Fibroblast of pulmonary artery (primary cell): ENCODE results near the gene PAPPA.

ENCODE experiments used
- DNase-seq: peaks from one replicate; pipeline ENCODE4 v3.0.0-alpha.2; 2010; ENCODE audit warnings: low read depth
- H3K4me3 ChIP-seq: replicated peaks from 2 replicates; pipeline ENCODE4 v1.5.1; 2011; ENCODE audit warnings: low read depth, mild to moderate bottlenecking, control low read depth, low read length, moderate library complexity
- CTCF ChIP-seq: IDR thresholded peaks from 2 replicates; pipeline ENCODE4 v1.5.1; 2011; ENCODE audit warnings: mild to moderate bottlenecking, control low read depth, low read length, inconsistent platforms; ENCODE audit errors: missing control alignments

The PAPPA gene

DNA sequence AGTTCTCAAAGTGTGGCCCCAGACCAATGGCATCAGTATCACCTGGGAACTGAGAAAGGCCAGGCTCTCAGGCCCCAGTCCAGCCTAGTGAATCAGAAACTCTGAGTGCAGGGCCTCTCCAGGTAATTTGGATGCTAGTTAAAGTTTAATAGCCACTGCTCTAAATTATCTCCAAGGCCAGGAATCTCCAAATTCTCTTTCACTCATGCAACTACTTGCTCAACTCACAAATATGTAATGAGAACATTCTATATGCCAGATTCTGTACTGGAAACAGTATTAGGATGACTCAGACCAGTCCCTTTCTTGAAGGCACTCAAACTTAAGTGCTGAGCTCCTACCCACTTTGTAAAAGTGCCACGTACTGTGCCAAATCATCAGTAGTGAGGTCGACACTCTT is 84.6 kb downstream of the PAPPA start:
- no peak for TF ChIP-seq CTCF
- H3K4me3 ChIP-seq = no peak overlapping the region
- DNase-seq = peak; percentile 87

DNA sequence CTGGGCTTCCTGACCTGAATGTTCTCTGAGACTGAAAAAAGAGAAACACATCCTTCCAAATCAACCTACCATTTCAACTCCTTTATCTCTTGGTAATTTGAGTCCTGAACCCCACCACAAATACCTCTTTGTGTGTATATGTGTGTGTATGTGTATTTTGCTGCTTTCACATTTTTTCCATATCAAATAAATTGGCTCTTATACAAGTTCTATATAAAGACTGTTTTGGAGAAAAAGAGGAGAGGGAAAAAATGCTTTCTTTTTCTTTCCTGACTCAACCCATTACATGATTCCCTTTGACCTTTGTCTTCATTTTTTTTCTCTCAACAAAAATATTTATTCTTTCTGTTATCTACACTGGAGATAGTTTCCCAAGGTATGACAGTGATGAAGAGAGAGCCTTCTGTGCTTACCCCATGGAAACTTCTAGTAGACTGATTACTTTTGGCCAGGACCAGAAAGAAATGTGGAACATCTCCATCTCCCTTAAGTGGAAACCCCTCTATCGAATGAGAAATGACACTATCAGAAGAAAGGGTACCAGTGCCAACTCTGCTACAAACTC is 85.3 kb downstream of the PAPPA start:
- no peak for TF ChIP-seq CTCF
- H3K4me3 ChIP-seq = no peak overlapping the region
- DNase-seq = no peak

DNA sequence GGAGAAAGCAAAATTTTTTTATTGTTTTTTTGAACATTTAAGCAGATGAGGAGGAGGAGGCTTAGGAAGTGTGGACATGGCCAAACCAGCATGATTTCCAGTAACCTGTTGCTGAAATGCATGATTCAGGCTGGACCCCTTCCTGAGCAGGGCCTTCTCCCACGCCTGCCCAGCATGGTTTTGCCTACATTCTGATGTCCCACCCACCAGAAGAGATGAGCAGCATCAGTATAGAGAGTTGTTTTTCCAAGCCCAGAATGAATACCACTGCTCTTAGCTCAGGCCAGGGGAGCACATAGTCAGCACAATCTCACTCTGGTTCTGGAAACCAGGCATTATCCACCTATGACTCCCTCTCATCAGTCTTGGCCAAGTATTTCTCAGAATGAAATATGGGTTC is 90.1 kb downstream of the PAPPA start:
- peak; percentile 53 for DNase-seq
- no peak overlapping the region for H3K4me3 ChIP-seq
- no peak for TF ChIP-seq CTCF

DNA sequence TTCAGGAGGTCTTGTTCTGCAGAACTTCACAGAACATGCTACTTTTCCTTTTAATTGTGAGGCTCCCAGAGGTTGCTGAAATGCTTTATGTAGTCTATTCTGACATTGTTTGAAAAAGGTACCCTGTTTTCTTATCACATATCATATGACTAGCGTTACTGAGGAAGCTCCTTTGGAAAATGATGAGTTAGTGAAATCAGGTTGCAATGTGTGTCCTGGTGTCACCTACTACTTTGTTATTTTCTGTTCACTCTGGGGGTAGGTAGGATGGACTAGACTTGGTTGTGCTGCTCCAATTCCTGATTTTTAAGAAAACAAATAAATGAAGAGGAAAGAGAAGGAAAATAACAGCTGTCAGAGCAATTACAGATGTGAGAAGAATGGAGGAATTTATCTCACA is 93.7 kb downstream of the PAPPA start:
- no peak for TF ChIP-seq CTCF
- no peak overlapping the region for H3K4me3 ChIP-seq
- DNase-seq = no peak

DNA sequence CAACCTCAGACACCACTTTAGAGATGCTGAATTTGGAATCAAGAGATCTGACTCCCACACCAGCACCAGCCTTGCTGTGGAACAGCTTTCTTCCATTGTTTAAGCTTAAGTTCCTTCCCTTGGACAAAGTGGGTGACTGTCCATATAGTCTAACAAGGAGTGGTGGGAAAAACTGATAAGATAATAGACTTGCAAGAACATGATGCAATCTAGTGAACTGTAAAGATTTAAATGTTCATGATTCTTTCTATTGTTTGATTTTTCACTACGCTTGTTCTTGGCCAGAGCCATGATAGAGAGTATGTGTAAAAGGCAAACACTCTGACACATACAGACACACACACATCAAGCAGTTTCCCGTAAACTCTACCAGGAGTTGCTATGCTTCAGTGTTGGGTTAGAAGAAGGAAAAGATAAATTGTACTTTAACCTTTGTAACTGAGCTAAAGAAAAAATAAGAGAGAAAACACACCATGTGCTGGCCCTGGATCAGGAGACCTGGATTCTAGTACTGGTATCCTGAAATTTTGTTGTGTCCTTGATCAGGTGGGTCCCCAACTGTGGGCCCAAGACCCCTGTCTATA is 94.3 kb downstream of the PAPPA start:
- DNase-seq = peak; percentile 72
- no peak overlapping the region for H3K4me3 ChIP-seq
- TF ChIP-seq CTCF = no peak

GRCh38 chr9:116250891-116251290 is 97.3 kb downstream of the PAPPA start:
- H3K4me3 ChIP-seq = no peak overlapping the region
- no peak for DNase-seq
- no peak for TF ChIP-seq CTCF

DNA sequence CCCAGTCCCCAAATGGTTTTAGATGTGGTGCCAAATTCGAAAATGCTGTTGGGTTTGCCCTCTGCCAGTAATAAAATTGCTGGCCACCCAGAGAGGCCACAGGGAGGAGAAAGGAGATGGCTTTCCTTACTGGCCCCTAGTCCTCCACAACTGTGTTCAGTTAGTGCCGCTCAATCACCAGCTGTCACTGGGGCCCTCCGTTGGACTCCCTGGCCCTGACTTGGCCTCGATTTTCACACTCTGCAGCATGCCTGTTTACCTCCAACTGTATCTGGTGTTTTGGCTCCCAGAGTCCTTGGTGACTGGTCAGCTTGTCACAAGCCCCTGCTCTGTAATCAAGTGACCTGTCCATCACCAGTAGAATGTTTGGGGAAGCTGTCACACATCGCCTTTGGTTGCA is 97.8 kb downstream of the PAPPA start:
- H3K4me3 ChIP-seq = no peak overlapping the region
- no peak for DNase-seq
- TF ChIP-seq CTCF = no peak
